HepG2 (cell line): ENCODE results near the gene FITM1. TPM values are rescaled to one million over a fixed set of nuclear protein-coding genes. Genes with fewer than 3 reads are reported as not detected.
A peak's percentile ranks its signal among the peaks of the same experiment; 100 is the strongest.

Experiments
- ADNP ChIP-seq: sonication (generic); formaldehyde crosslinking; IDR thresholded peaks from 2 replicates; pipeline ENCODE4 v1.4.0; 2020; ENCODE audit warnings: missing genetic modification reagents
- CENPT ChIP-seq: sonication (generic); formaldehyde crosslinking; IDR thresholded peaks from 2 replicates; pipeline ENCODE4 v1.8.0; 2022; ENCODE audit warnings: low read depth, mild to moderate bottlenecking, moderate library complexity, missing genetic modification reagents
- GTF3A ChIP-seq: sonication (generic); formaldehyde crosslinking; conservative IDR thresholded peaks from 2 replicates; pipeline ENCODE4 v1.4.0; 2020; ENCODE audit warnings: mild to moderate bottlenecking, missing genetic modification reagents
- MATR3 ChIP-seq: sonication (generic); formaldehyde crosslinking; IDR thresholded peaks from 2 replicates; pipeline ENCODE4 v1.4.0; 2020; ENCODE audit warnings: missing genetic modification reagents
- NFIB ChIP-seq: sonication (generic); formaldehyde crosslinking; IDR thresholded peaks from 2 replicates; pipeline ENCODE4 v1.9.0; 2021; ENCODE audit warnings: missing genetic modification reagents, mild to moderate bottlenecking, borderline replicate concordance
- RARG ChIP-seq: sonication (generic); formaldehyde crosslinking; IDR thresholded peaks from 2 replicates; pipeline ENCODE4 v1.4.0; 2020; ENCODE audit warnings: low read depth, mild to moderate bottlenecking, missing genetic modification reagents
- RBM22 ChIP-seq: fragments of 200-400 bp; formaldehyde crosslinking; optimal IDR thresholded peaks from 2 replicates; pipeline ENCODE3; 2017; ENCODE audit warnings: mild to moderate bottlenecking, low read length, moderate library complexity
- SNAPC2 ChIP-seq: sonication (generic); formaldehyde crosslinking; IDR thresholded peaks from 2 replicates; pipeline ENCODE4 v1.8.1; 2022; ENCODE audit warnings: mild to moderate bottlenecking, missing genetic modification reagents
- TAF1 ChIP-seq: sonication (generic); formaldehyde crosslinking; IDR thresholded peaks from 2 replicates; pipeline ENCODE4 v1.4.0; 2020; ENCODE audit warnings: missing genetic modification reagents
- ZFAT ChIP-seq: sonication (generic); formaldehyde crosslinking; conservative IDR thresholded peaks from 2 replicates; pipeline ENCODE4 v1.8.1; 2023; ENCODE audit warnings: missing genetic modification reagents, inconsistent platforms
- ZIK1 ChIP-seq: sonication (generic); formaldehyde crosslinking; IDR thresholded peaks from 2 replicates; pipeline ENCODE4 v1.5.0; 2020; ENCODE audit warnings: mild to moderate bottlenecking, low read depth, missing genetic modification reagents, borderline replicate concordance
- ZNF10 ChIP-seq: sonication (generic); formaldehyde crosslinking; IDR thresholded peaks from 2 replicates; pipeline ENCODE4 v1.4.0; 2020; ENCODE audit warnings: mild to moderate bottlenecking, low read depth, missing genetic modification reagents, borderline replicate concordance
- ZNF432 ChIP-seq: sonication (generic); formaldehyde crosslinking; IDR thresholded peaks from 2 replicates; pipeline ENCODE4 v1.5.0; 2020; ENCODE audit warnings: missing genetic modification reagents, mild to moderate bottlenecking, borderline replicate concordance
- ZNF737 ChIP-seq: sonication (generic); formaldehyde crosslinking; IDR thresholded peaks from 2 replicates; pipeline ENCODE4 v1.5.0; 2020; ENCODE audit warnings: missing genetic modification reagents, mild to moderate bottlenecking, borderline replicate concordance
- ZNF768 ChIP-seq: sonication (generic); formaldehyde crosslinking; IDR thresholded peaks from 2 replicates; pipeline ENCODE4 v1.4.0; 2020; ENCODE audit warnings: missing genetic modification reagents
- polyA plus RNA-seq, 8 experiments: library from polyadenylated mRNA; depleted of rRNA in 3 of 8; stranded (reverse) in 7 of 8; unstranded in 1 of 8; fragments of >200 nt; fragmentation: Illumina TruSeq in 4 of 8; extraction: Trizol in 4 of 8; gene quantifications; 2 replicates each; pipeline versions ENCODE4 v1.2.1 to v1.2.3, GENCODE V29; 2011 to 2016; ENCODE audit warnings: low read depth in 4 of 8, missing spikeins in 1 of 8, mixed read lengths in 1 of 8; ENCODE audit not compliant: insufficient read depth in 1 of 8
- total RNA-seq, 5 experiments: library from RNA; depleted of rRNA; stranded (reverse); fragments of >200 nt; fragmentation: Illumina TruSeq; extraction: Trizol; gene quantifications; 2 replicates each; pipeline ENCODE4 v1.2.3, GENCODE V29; 2016; ENCODE audit warnings: low read depth in 1 of 5
- TF ChIP-seq, protein P1 (sequence below), 2 experiments: IDR thresholded peaks; 2 replicates each; pipeline ENCODE4 v1.6.1; 2011 to 2012; ENCODE audit warnings: low read length in 2 of 2, borderline replicate concordance in 1 of 2, low read depth in 1 of 2, mild to moderate bottlenecking in 1 of 2, moderate library complexity in 1 of 2
- TF ChIP-seq, protein P2 (sequence below): sonication (generic); formaldehyde crosslinking; IDR thresholded peaks from 2 replicates; pipeline ENCODE4 v1.5.0; 2020; ENCODE audit warnings: missing genetic modification reagents
- TF ChIP-seq, protein P3 (sequence below): sonication (generic); formaldehyde crosslinking; IDR thresholded peaks from 2 replicates; pipeline ENCODE4 v1.8.1; 2023; ENCODE audit warnings: missing genetic modification reagents, mild to moderate bottlenecking, borderline replicate concordance
- TF ChIP-seq, protein P4 (sequence below): sonication (generic); formaldehyde crosslinking; IDR thresholded peaks from 2 replicates; pipeline ENCODE4 v1.5.1; 2020; ENCODE audit warnings: mild to moderate bottlenecking, missing genetic modification reagents, moderate library complexity

The FITM1 gene
- total and polyA plus RNA-seq, 2 of the 13 experiments (the other 11 are each of a cell fraction or from before 2014, with no cell fraction given): 2.7 to 5.8 TPM

DNA sequence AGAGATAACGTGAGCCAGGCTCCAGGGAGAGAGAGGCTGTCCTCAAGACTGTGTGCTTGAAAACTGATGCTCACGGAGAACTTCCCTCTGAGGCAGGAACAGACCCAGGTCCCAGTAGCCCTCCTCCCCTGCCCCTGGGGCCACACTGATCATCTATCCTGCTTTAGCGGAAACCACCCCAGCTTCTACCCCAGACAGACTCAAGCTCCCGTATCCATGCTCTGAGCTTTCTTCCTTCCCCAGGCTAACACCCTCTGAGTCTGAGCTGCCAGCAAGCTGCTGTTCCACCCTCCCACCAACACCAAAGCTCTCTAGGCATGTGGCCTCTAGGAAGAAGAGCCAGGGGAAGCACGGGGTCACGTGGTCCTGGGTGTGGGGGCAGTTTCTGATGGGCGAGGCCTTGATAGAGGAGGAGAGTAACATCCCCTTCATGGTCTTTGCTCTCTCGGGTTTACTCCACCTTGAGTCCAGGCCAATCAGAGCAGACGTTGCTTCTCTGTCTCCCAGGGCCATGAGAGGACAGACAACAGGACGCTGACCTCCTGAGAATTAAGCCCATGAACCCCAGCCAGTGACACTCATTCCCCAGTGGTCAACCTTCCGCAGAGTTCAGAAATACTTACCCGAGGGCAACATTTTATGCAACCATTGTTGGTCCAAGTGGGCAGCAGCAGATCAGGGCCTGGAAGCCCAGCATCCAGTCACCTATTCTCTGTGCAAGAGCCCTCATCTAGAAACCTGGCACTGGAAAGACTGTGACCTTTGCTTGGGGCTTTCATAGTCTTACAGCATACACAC, 35.0 kb upstream of the FITM1 start (continued):
- TF ChIP-seq, protein P1, sequence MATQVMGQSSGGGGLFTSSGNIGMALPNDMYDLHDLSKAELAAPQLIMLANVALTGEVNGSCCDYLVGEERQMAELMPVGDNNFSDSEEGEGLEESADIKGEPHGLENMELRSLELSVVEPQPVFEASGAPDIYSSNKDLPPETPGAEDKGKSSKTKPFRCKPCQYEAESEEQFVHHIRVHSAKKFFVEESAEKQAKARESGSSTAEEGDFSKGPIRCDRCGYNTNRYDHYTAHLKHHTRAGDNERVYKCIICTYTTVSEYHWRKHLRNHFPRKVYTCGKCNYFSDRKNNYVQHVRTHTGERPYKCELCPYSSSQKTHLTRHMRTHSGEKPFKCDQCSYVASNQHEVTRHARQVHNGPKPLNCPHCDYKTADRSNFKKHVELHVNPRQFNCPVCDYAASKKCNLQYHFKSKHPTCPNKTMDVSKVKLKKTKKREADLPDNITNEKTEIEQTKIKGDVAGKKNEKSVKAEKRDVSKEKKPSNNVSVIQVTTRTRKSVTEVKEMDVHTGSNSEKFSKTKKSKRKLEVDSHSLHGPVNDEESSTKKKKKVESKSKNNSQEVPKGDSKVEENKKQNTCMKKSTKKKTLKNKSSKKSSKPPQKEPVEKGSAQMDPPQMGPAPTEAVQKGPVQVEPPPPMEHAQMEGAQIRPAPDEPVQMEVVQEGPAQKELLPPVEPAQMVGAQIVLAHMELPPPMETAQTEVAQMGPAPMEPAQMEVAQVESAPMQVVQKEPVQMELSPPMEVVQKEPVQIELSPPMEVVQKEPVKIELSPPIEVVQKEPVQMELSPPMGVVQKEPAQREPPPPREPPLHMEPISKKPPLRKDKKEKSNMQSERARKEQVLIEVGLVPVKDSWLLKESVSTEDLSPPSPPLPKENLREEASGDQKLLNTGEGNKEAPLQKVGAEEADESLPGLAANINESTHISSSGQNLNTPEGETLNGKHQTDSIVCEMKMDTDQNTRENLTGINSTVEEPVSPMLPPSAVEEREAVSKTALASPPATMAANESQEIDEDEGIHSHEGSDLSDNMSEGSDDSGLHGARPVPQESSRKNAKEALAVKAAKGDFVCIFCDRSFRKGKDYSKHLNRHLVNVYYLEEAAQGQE (IDR thresholded peaks at IDR 0.05; ENCODE audit: borderline replicate concordance in 1 of 2, low read depth in 1 of 2, low read length in 2 of 2): peak in 1 of 2 experiments; percentile 79; a peak in 2 of 4 replicates
- TF ChIP-seq RARG (CRISPR knock-in tag): peak; percentile 99
- TF ChIP-seq CENPT (CRISPR knock-in tag): no peak
- TF ChIP-seq ZNF432: no peak
- peak; percentile 98 for TF ChIP-seq RBM22
- TF ChIP-seq GTF3A (CRISPR knock-in tag): peak; percentile 97
- TF ChIP-seq ZNF737: no peak
- TF ChIP-seq, protein P2, sequence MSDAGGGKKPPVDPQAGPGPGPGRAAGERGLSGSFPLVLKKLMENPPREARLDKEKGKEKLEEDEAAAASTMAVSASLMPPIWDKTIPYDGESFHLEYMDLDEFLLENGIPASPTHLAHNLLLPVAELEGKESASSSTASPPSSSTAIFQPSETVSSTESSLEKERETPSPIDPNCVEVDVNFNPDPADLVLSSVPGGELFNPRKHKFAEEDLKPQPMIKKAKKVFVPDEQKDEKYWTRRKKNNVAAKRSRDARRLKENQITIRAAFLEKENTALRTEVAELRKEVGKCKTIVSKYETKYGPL (CRISPR knock-in tag): peak; percentile 53; the same call in 1 of the 2 replicates
- 0 out of 2 replicates have a peak, but pooled peaks have one; percentile 62 for TF ChIP-seq ZFAT (CRISPR knock-in tag)
- TF ChIP-seq, protein P3, sequence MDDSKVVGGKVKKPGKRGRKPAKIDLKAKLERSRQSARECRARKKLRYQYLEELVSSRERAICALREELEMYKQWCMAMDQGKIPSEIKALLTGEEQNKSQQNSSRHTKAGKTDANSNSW: peak; percentile 53; the same call in 1 of the 2 replicates
- TF ChIP-seq SNAPC2 (CRISPR knock-in tag): peak; percentile 98
- no peak; the same call in 1 of the 2 replicates for TF ChIP-seq ADNP (CRISPR knock-in tag)
- peak; percentile 99 for TF ChIP-seq TAF1
- TF ChIP-seq ZNF10 (CRISPR knock-in tag): peak; percentile 51; the same call in 1 of the 2 replicates
- TF ChIP-seq MATR3 (CRISPR knock-in tag): peak; percentile 91; the same call in 1 of the 2 replicates
- TF ChIP-seq, protein P4, sequence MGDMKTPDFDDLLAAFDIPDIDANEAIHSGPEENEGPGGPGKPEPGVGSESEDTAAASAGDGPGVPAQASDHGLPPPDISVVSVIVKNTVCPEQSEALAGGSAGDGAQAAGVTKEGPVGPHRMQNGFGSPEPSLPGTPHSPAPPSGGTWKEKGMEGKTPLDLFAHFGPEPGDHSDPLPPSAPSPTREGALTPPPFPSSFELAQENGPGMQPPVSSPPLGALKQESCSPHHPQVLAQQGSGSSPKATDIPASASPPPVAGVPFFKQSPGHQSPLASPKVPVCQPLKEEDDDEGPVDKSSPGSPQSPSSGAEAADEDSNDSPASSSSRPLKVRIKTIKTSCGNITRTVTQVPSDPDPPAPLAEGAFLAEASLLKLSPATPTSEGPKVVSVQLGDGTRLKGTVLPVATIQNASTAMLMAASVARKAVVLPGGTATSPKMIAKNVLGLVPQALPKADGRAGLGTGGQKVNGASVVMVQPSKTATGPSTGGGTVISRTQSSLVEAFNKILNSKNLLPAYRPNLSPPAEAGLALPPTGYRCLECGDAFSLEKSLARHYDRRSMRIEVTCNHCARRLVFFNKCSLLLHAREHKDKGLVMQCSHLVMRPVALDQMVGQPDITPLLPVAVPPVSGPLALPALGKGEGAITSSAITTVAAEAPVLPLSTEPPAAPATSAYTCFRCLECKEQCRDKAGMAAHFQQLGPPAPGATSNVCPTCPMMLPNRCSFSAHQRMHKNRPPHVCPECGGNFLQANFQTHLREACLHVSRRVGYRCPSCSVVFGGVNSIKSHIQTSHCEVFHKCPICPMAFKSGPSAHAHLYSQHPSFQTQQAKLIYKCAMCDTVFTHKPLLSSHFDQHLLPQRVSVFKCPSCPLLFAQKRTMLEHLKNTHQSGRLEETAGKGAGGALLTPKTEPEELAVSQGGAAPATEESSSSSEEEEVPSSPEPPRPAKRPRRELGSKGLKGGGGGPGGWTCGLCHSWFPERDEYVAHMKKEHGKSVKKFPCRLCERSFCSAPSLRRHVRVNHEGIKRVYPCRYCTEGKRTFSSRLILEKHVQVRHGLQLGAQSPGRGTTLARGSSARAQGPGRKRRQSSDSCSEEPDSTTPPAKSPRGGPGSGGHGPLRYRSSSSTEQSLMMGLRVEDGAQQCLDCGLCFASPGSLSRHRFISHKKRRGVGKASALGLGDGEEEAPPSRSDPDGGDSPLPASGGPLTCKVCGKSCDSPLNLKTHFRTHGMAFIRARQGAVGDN (CRISPR knock-in tag): peak; percentile 100
- TF ChIP-seq NFIB: no peak
- TF ChIP-seq ZIK1 (CRISPR knock-in tag): peak; percentile 88; the same call in 1 of the 2 replicates
- TF ChIP-seq ZNF768: peak; percentile 77; the same call in 1 of the 2 replicates
